Activated naive CD4-positive, alpha-beta T cell treated with Interleukin-2 at 50 U/mL for 16 hours (primary cell): ENCODE data around the gene ANKS6.

Source experiments
- DNase-seq: peaks from one replicate; pipeline ENCODE4 v3.0.0-alpha.2; 2020

Gene ANKS6

GRCh38 chr9:98732091-98732490 lies 64.3 kb downstream of the ANKS6 start:
- no peak for DNase-seq

GRCh38 chr9:98730871-98731270 lies 65.5 kb downstream of the ANKS6 start:
- no peak for DNase-seq

- no peak for DNase-seq
These were observed 67.9 kb downstream of the ANKS6 start for GRCh38 chr9:98728500-98728899.

- no peak for DNase-seq
These were observed 68.9 kb downstream of the ANKS6 start for GRCh38 chr9:98727428-98727827.

GRCh38 chr9:98726735-98727134 lies 69.6 kb downstream of the ANKS6 start:
- no peak for DNase-seq

GRCh38 chr9:98724810-98725530 lies 71.4 kb downstream of the ANKS6 start:
- DNase-seq, result no peak

- no peak for DNase-seq
These were observed 74.7 kb downstream of the ANKS6 start for GRCh38 chr9:98721643-98722042.

- DNase-seq, result no peak
These were observed 76.0 kb downstream of the ANKS6 start for GRCh38 chr9:98720402-98720801.

- DNase-seq, result no peak
These were observed 77.3 kb downstream of the ANKS6 start for GRCh38 chr9:98719055-98719454.

- DNase-seq, result no peak
These were observed 81.5 kb downstream of the ANKS6 start for GRCh38 chr9:98714833-98715232.

GRCh38 chr9:98712987-98713386 lies 83.4 kb downstream of the ANKS6 start:
- no peak for DNase-seq

- no peak for DNase-seq
These were observed 86.1 kb downstream of the ANKS6 start for GRCh38 chr9:98709968-98710965.

- DNase-seq, result no peak
These were observed 87.1 kb downstream of the ANKS6 start, which contains the start of gene GABBR2 for GRCh38 chr9:98708933-98709911. TSS of gene GABBR2 (minus strand) at chr9:98708935. CDS start at chr9:98708737, 198 bp downstream.

- DNase-seq, result no peak
These were observed 88.0 kb downstream of the ANKS6 start for GRCh38 chr9:98708103-98708932.

GRCh38 chr9:98707166-98708102 lies 88.9 kb downstream of the ANKS6 start:
- no peak for DNase-seq

- DNase-seq, result no peak
These were observed 89.6 kb downstream of the ANKS6 start for GRCh38 chr9:98706651-98707165.

- no peak for DNase-seq
These were observed 93.4 kb downstream of the ANKS6 start for GRCh38 chr9:98702835-98703380.

GRCh38 chr9:98702340-98702739 lies 94.0 kb downstream of the ANKS6 start:
- DNase-seq, result no peak

GRCh38 chr9:98701576-98701975 lies 94.8 kb downstream of the ANKS6 start:
- DNase-seq, result no peak

GRCh38 chr9:98700801-98701200 lies 95.6 kb downstream of the ANKS6 start:
- no peak for DNase-seq
